ENCODE results near the gene OR52K1. TPM values are rescaled to one million over a fixed set of nuclear protein-coding genes. Genes with fewer than 3 reads are reported as not detected.
"Not testable (repeated sequence)": the region's sequence is repeated elsewhere in the genome, so short reads cannot be mapped to it uniquely, and the experiment has no call there.

OR52K1 gene
- polyA plus RNA-seq, 3 donors from 2014 or later: not detected

DNA sequence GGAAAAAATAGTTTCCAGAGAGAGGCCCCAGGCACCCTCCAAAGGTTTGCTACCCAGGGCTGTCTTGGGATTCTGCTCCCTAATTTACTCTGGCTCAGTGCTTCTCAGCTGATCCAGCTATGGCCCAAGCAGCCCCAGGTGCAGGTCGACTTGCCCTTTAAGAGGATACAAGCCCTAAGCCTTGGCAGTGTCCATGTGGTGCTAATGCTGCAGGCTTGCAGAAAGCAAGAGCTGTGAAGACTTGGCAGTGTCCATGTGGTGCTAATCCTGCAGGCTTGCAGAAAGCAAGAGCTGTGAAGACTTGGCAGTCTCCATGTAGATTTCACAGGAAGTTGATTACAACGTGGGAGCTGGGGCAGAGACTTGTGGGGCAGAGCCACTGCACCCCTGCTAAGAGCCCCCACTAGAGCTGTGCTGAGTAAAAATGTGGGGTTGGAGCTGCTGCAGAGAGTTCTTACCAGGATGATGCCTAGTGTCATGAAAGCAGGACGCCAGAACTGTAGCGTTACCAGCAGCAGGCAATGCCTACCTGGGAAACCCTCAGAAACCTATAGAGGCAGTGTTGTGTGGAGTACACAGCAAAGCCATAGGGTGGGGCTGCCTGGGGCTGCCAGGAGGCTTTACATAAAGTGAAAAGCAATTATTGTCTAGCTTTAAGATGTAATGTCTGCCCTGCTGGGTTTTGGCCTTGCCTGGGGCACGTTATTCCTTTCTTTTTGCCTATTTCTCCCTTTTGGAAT, 16.1 kb upstream of the OR52K1 start:
- DNase-seq: no peak
- Mint-ChIP-seq H3K4me1 (no peaks in the 10 kb centered on the region), H3K9me3 (peaks cover 0 to 7% (median 0%) of the 10 kb centered on the region in 6 donors), H3K36me3 (no peaks in the 10 kb centered on the region), H3K27me3 (ENCODE audit: low read depth in 3 of 3) (peaks cover 2 to 6% (median 5%) of the 10 kb centered on the region in 3 donors), H3K4me3 (no peak overlapping the region), H3K27ac (no peak overlapping the region)

DNA sequence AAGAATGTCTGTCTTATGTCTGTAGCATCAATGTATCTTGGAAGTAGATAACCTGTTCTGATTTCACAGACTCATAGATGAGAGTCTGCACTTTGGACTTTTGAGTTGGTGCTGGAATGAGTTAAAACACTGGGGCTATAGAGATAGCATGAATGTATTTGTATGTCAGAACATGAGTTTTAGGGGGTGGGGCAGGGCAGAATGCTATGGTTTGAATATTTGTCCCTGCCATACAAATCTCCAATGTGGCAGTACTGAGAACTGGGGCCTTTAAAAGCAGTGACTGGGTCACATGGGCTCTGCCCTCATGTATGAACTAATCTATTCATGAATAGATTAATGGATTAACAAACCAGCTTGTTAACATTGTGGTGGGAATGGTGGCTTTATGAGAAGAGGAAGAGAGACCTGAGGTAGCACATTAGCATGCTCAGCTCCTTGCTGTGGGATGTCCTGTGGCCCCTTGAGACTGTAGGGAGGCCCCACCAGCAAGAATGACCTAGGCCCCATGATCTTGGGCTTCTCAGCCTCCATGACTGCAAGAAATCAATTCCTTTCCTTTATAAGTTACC, 15.5 kb upstream of the OR52K1 start:
- Mint-ChIP-seq H3K27me3 (ENCODE audit: low read depth in 3 of 3) (peaks cover 2 to 8% (median 6%) of the 10 kb centered on the region in 3 donors), H3K4me3 (no peak overlapping the region), H3K27ac (no peak overlapping the region), H3K36me3 (no peaks in the 10 kb centered on the region), H3K9me3 (peaks cover 0 to 7% (median 0%) of the 10 kb centered on the region in 6 donors), H3K4me1 (no peaks in the 10 kb centered on the region)
- no peak for DNase-seq

DNA sequence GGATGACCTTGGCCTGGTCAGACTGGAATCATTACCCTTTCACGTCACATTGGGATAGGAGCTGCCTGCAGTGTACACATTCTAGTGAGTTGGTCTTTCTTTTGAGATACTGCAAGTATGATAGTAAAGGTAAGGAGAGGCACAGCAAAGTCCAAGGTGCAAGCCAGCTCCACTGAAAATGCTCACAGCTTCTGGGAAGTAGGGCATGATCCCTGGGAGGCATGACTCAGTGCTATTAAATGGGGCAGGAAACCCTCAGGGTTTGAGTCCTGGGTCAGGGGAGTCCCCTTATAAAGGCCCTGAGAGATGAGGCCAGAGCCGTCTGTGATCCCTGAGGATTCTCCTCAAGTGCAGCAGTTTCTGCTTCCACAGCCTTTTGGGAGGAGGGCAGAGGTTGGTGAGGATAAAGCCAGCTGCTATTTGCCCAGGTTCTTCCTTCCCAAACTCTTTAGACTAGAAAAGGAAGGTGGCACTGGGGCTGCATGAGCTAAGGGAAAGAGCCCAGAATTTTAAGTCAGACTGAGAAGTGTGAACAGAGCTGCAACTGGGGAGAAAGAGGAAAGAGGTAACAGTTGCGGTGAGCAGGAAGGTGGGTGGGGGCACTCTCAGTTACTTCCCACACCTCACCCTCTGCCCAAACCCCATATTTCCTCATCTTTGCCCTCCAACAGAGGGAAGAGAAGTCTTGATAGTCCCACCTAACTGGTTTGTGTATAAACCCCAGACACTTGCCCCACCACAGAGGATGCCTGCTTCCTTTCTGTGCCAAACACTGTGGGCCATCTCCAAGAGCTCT, 14.4 kb upstream of the OR52K1 start:
- no peaks in the 10 kb centered on the region for H3K4me1 Mint-ChIP-seq
- DNase-seq: no peak
- no peak overlapping the region for H3K4me3 Mint-ChIP-seq
- H3K36me3 Mint-ChIP-seq: no peaks in the 10 kb centered on the region
- peaks cover 2 to 11% (median 8%) of the 10 kb centered on the region in 3 donors for H3K27me3 Mint-ChIP-seq (ENCODE audit: low read depth in 3 of 3)
- no peak overlapping the region for H3K27ac Mint-ChIP-seq
- H3K9me3 Mint-ChIP-seq: peaks cover 0 to 7% (median 0%) of the 10 kb centered on the region in 6 donors

DNA sequence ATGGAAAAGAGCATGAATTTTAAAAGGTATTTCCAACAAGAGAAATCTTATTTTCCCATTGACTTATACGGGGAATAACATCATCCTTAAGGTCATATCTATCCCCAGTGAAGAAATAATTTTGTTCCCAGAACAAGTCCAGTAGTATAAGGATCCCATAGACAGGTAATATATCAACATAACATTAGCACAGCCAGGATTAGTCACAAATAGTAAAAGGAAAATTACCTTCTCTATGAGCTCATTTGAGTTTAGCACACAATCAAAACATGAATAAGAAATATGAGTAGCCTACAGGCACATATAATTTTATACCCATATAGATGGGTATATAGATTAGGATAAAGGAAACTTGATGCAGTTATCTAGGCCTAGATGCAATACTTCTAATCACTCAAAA, 2.8 kb upstream of the OR52K1 start:
- Mint-ChIP-seq H3K36me3 (no peaks in the 10 kb centered on the region), H3K4me1 (no peaks in the 10 kb centered on the region), H3K27ac (no peak overlapping the region), H3K9me3 (no peaks in the 10 kb centered on the region), H3K27me3 (ENCODE audit: low read depth in 3 of 3) (peaks cover 0 to 3% (median 0%) of the 10 kb centered on the region in 3 donors), H3K4me3 (no peak overlapping the region)
- no peak for DNase-seq

DNA sequence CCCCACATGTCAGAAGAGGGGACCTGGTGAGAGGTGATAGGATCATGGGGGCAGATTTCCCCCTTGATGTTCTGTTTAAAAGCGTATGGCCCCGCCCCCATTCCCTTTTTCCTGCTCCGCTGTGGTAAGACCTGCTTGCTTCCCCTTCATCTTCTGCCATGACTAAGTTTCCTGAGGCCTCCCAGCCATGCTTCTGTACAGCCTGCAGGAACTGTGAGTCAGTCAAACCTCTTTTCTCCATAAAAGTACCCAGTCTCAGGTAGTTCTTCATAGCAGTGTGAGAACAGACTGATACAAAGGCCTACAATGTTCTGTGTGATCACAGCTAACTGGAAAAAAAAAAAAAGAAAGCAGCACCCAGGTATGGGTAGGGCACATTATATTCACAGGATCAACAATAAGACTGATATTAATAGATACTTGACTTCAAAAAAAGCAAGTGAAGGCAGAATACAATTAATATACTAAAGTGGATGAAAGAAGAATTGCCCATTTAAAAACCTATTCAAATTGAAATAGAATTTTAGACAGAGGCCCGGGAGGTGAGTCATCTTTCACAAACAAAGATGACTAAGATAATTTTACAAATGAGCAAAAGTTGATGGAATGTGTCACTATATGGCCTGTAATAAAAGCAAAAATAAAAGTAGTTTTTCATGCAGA, 1.7 kb upstream of the OR52K1 start:
- H3K27ac Mint-ChIP-seq: no peak overlapping the region
- H3K27me3 Mint-ChIP-seq (ENCODE audit: low read depth in 3 of 3): no peaks in the 10 kb centered on the region

DNA sequence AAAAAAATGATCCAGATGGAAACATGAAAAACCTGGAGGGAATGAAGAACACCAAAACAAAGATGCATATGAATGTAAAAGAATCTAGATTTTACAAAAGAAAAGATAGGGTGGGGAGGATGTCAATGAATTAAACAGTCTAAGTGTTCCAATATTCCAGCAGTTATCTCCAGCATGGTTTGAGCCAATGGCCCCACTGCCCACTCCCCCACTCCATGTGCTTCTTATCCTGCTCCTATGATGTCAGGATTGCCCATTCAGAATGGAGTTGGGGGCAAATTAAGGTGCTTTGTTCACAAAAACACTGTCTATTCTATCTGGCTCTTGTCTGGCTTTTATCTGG, 1.2 kb upstream of the OR52K1 start:
- no peak for DNase-seq
- Mint-ChIP-seq H3K9me3 (no peaks in the 10 kb centered on the region), H3K36me3 (no peaks in the 10 kb centered on the region), H3K4me1 (no peaks in the 10 kb centered on the region), H3K27me3 (ENCODE audit: low read depth in 3 of 3) (no peaks in the 10 kb centered on the region), H3K4me3 (no peak overlapping the region), H3K27ac (no peak overlapping the region)

More for the DNA sequence above, 1.7 kb upstream of the OR52K1 start:
- Mint-ChIP-seq H3K4me1 (no peaks in the 10 kb centered on the region), H3K4me3 (no peak overlapping the region), H3K9me3 (no peaks in the 10 kb centered on the region), H3K36me3 (no peaks in the 10 kb centered on the region)
- DNase-seq: no peak

DNA sequence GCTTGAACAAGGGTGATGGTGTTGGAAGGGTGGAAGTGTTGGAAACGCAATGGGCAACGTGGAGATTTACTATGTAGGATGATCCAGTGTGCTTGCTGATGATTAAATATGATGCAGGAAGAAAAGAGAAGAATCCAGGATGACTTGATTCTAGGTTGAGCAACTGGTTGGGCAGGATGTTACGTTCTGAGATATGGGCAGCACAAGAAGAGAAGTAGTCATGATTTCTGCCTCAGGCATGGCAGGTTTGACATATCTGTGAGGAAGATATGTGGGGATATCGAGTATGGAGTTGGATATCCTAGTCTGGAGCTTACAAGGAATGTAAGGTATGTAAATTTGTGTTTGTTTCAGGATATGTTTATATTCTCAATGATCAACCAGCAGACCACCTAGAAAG, 1.9 kb downstream of the OR52K1 start:
- Mint-ChIP-seq H3K27ac (no peak overlapping the region), H3K4me3 (no peak overlapping the region), H3K27me3 (ENCODE audit: low read depth in 3 of 3) (peaks cover 0 to 7% (median 2%) of the 10 kb centered on the region in 3 donors), H3K36me3 (no peaks in the 10 kb centered on the region), H3K9me3 (no peaks in the 10 kb centered on the region), H3K4me1 (no peaks in the 10 kb centered on the region)
- DNase-seq: no peak

DNA sequence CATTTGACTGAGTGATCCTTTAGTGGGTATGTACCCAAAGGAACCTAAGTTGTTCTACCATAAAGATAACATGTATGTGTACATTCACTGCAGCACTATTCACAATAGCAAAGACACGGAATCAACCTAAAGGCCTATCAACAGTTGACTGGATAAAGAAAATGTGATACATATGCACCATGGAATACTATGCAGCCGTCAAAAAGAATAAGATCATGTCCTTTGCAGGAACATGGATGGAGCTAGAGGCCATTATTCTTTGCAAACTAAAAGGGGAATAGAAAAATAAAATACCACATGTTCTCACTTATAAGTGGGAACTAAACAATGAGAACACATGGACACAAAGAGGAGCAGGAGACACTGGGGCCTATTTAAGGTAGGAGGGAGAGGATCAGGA, 9.0 kb downstream of the OR52K1 start:
- not testable (repeated sequence) for H3K36me3 Mint-ChIP-seq, H3K27ac Mint-ChIP-seq, H3K4me1 Mint-ChIP-seq, H3K4me3 Mint-ChIP-seq, DNase-seq, H3K9me3 Mint-ChIP-seq
- H3K27me3 Mint-ChIP-seq (ENCODE audit: low read depth in 3 of 3): peaks cover 4 to 11% (median 5%) of the 10 kb centered on the region in 3 donors

DNA sequence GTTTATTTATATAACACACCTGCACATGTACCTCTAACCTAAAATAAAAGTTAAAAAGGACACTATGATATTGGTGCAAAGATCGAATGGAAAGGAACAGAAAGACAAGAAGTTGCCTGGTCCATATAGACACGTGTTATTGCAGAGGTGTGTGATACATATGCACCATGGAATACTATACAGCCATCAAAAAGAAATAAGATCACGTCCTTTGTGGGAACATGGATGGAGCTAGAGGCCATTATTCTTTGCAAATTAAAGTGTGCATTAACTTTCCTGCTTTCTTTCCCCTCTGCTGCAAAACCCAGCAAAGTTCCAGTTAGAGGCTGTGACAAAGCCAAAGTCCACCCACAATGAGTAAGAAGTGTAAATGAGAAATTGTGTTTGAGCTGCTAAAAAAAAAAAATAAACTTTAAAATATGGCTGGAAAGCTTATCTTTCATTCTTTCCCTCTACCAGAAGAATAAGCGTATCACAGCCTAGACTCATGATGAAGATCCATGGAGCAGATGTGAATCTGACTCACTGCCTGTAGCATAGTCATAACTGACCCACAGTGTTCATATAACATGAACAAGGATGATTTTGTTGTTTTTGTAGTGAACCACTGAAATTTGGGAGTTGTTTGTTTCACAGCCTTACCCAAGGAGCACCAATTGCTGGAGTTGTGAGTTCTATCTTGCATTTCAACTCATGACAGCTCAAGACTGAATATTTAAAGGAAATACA, 9.6 kb downstream of the OR52K1 start:
- H3K27me3 Mint-ChIP-seq (ENCODE audit: low read depth in 3 of 3): peaks cover 4 to 8% (median 4%) of the 10 kb centered on the region in 3 donors
- DNase-seq: no peak
- no peaks in the 10 kb centered on the region for H3K4me1 Mint-ChIP-seq
- H3K27ac Mint-ChIP-seq: no peak overlapping the region
- H3K4me3 Mint-ChIP-seq: no peak overlapping the region
- no peaks in the 10 kb centered on the region for H3K9me3 Mint-ChIP-seq
- H3K36me3 Mint-ChIP-seq: no peaks in the 10 kb centered on the region

DNA sequence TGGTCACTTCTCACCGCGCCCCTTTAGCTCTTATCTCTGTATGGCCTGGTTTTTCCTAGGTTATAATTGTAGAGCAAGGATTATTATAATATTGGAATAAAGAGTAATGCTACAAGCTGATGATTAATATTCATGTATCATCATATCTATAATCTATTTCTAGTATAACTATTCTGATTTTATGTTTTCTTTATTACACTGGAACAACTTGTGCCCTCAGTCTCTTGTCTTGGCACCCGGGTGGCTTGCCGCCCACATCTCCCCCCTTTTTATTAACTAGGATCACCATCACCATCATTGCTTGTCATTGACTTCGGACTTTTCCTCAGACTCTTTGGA, 11.0 kb downstream of the OR52K1 start:
- H3K27ac Mint-ChIP-seq: no peak overlapping the region
- H3K36me3 Mint-ChIP-seq: no peaks in the 10 kb centered on the region
- no peak for DNase-seq
- H3K4me3 Mint-ChIP-seq: no peak overlapping the region
- H3K9me3 Mint-ChIP-seq: no peaks in the 10 kb centered on the region
- H3K27me3 Mint-ChIP-seq (ENCODE audit: low read depth in 3 of 3): peaks cover 4 to 7% (median 4%) of the 10 kb centered on the region in 3 donors
- H3K4me1 Mint-ChIP-seq: no peaks in the 10 kb centered on the region

DNA sequence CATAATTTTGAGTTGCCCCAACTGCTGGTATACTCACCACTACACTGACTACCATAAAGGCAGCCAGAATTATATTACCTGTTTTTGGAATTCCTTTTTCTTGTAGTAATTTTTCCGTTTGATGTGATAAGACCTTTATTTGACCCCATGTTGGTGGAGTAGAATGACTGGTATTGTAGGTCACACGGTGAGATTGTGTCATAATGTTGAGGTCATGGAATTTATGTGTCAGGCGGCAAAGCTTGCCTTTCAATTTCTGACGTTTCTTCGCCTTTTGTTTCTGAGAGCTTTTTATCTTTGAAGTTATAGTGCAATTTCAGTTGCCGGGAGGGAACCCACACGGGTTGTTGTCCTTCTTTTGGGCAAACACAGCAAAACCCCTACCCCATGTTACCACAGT, 13.0 kb downstream of the OR52K1 start:
- no peak for DNase-seq
- H3K36me3 Mint-ChIP-seq: no peaks in the 10 kb centered on the region
- no peaks in the 10 kb centered on the region for H3K4me1 Mint-ChIP-seq
- no peaks in the 10 kb centered on the region for H3K9me3 Mint-ChIP-seq
- H3K27ac Mint-ChIP-seq: no peak overlapping the region
- peaks cover 4 to 7% (median 4%) of the 10 kb centered on the region in 3 donors for H3K27me3 Mint-ChIP-seq (ENCODE audit: low read depth in 3 of 3)
- no peak overlapping the region for H3K4me3 Mint-ChIP-seq

DNA sequence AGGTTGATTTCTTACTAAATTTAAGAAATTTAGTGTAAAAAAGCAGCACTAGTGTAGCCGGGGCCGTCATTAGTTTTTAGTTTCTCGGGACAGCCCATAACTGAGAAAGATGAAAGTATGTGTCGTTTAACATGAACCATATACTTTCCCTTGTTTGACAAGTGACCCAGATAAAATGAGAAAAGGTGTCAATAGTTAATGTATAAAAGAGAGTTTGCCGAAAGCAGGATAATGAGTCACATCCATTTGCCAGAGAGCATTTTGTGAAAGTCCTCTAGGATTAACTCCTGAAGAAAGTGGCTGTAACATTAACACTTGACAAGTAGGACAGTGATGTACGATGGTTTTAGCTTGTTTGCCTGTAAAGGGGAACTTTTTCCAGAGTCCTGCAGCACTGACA, 13.5 kb downstream of the OR52K1 start:
- no peak for DNase-seq
- no peak overlapping the region for H3K4me3 Mint-ChIP-seq
- H3K4me1 Mint-ChIP-seq: no peaks in the 10 kb centered on the region
- no peaks in the 10 kb centered on the region for H3K9me3 Mint-ChIP-seq
- H3K27me3 Mint-ChIP-seq (ENCODE audit: low read depth in 3 of 3): peaks cover 4 to 7% (median 4%) of the 10 kb centered on the region in 3 donors
- no peak overlapping the region for H3K27ac Mint-ChIP-seq
- H3K36me3 Mint-ChIP-seq: no peaks in the 10 kb centered on the region

DNA sequence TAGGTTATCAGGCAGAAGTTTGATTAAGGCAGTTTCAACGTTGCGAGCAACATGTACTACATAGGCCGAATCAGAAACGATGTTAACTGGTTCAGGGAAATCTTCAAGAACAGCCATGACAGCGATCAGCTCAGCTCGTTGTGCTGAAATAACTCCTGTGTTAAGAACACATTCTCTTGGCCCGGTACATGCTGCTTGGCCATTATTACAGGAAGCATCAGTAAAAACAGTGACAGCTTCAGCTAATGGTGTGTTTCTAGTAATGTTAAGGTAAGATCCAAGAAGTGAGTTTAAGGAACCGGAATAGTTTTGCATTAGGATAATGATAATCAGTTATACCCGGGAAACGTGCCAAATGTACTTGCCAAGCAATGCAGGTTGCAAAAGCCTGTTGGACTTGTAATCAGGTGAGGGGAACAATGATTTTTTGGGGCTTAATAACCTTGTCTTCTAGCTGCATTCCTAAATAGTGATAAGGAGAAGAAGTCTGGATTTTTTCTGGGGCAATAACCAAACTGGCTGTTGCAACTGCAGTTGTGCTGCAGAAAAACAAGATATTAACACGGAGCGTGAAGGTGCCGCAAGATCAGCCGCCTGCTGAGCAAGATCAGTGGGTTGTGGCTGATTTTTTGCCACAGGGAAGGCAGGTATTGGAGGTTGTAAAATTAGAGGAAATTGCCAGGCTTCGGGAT, 14.3 kb downstream of the OR52K1 start:
- Mint-ChIP-seq H3K4me3 (no peak overlapping the region), H3K27ac (no peak overlapping the region), H3K36me3 (no peaks in the 10 kb centered on the region), H3K4me1 (no peaks in the 10 kb centered on the region), H3K9me3 (no peaks in the 10 kb centered on the region), H3K27me3 (ENCODE audit: low read depth in 3 of 3) (peaks cover 4 to 7% (median 4%) of the 10 kb centered on the region in 3 donors)
- no peak for DNase-seq
